GM19193 (cell line): Measurements from ENCODE around the gene SLC19A1.

ENCODE experiments used
- POLR2A ChIP-seq: IDR thresholded peaks from 4 replicates; pipeline ENCODE4 v1.6.1; 2011; ENCODE audit not compliant: insufficient read depth, insufficient read length; ENCODE audit errors: extremely low read depth

The SLC19A1 gene

DNA sequence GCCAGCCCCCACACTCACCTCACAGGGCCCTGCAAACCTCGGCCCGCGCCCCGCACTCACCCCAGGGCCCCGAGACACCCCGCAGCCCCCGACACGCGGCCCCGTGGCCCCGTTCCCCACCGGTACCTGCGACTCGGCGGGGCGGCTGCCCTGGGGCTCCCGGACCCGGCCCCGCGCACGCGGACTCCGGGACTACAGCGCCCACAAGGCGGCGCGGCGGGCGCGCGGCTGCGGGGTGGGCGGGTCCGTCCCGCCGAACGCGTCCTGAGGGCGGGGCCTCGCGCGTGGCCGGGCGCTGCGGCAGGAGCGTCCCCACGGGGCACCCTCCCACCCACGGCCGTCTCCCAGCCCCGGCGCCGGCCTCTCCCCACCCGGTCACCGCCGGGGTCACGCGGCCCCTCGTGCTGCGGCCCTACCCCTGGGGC is at the start of gene SLC19A1:
Gene SLC19A1, minus strand, starts transcription at position 199 of the 425 bp plus-strand sequence. CDS start 4,481 bp downstream, outside the sequence.
- peak; percentile 41 for TF ChIP-seq POLR2A

DNA sequence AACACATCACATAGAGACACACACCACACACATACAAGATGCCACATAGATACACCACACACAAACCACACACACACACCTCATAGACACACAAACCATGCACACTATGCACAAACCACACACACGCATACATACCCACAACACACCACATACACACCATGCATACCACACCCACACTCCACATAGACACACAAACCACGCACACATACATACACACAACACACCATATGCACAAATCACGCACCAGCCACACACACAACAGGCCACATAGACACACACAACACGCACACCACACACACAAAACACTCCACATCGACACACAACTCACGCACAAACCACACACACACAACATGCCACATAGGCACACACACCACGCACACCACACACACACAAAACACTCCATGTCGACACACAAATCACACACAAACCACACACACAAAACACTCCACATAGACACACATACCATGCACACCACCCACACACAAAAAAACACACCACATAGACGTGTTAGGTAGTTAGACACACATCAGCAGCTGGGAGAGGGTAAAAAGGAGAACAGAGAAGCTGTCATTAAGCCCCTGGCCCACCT is 49.5 kb upstream of the SLC19A1 start:
- no peak for TF ChIP-seq POLR2A

DNA sequence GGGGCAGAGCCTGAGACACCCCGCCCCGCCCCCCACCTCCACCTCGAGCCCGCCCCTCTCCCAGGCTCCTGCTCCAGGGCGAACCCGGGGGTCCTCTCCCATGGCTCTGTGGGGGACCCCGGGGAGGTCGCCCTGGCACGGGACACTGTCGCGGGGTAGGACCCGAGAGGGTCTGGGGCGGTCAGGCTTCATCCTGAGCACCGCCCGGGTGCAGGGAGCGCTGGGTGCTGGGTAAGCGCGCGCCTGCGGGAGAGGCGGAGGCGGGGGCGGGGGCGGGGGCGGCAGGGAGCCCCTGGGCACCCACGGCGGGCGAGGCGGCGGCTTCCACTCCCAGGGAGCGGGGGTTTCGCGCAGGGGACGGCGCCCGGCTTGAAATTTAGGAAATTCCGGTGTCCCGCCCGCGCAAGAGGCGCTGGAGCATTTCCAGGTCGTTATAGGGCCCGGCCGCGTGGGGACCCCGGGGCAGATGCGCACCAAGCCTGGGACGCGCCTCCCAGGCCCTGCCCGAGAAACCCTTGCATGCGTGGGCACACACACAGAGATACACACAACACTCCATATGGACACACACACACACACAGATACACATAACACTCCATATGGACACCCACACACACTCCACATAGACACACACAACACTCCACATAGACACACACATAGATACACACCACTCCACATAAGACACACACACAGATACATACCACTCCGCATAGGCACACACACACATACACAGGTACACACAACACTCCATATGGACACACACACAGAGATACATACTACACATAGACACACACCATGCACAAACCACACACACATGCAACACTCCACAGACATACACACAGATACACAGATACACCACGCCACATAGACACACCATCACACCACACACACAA is 48.7 kb upstream of the SLC19A1 start:
- TF ChIP-seq POLR2A: no peak

DNA sequence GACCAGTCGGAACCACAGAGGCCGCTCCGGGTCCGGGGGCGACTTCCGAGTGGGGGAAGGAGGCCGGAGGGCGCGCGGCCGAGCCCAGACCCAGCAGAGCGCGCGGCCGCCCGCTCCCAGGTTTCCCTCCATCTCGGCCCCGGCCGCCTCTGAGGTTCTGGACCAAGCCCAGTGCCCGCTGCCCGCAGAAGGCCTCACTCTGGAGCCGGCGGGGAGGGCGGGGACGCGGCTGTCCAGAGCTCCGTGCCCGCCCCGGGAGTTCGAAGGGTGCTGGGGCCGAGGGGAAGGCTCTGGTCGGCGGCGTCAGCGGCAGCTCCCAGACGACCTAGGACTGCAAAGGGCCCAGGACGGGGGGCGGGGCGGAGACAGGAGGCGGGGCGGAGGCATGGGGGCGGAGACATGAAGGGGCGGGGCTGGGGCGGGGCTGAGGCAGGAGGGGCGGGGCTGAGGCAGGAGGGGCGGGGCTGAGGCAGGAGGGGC is 48.0 kb upstream of the SLC19A1 start:
- no peak for TF ChIP-seq POLR2A

DNA sequence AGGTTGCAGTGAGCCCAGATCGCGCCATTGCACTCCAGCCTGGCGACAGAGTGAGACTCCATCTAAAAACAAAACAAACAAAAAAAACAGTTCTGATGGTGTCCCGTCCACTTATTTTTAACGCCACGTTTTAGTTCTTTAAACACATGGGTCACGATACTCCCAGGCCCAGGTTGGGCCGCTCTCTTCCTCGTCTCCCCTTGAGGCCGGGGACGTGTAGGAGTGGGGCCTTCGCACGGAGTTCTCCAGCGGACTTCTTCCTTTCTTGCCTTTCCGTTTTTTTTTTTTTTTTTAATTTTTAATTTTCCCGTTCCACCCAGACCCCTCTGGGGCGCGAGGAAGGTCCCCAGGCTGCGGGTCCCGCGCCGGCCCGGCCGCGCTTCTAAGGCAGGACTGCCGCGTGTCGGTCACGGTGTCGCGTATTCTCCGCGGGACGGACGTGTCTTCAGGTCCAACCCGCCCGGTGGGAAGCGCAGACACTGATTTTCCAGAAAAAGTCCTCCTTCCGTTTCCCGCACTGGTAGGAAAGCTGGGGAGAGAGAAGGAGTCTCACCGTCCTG is 47.5 kb upstream of the SLC19A1 start:
- no peak for TF ChIP-seq POLR2A

DNA sequence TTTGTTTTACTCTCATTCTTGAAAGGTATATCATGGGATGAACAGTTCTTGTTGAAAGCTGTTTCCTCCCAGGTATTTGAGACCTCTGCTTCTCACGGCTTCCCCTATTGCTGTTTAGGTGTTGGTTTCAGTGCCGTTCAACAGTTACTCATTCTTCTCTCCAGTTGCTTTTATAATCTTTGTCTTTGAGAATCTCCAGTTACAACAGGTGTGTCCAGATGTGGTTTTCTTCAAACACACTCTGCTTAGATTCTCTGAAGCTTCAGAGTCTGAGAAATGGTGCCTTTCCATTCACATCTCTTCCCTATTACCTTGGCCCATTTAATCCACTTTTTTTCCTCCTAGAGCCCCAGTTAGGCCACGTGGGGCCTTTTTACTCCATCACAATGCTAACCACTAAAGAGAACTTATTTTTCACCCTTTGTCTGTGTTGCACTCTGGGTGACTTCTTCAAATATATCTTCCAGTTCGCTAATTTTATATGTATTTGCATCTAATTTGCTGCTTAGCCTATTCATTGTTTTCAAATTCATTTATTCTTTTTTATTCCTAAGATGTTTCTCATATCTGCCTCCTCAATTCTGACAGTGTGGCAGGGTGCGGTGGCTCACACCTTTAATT is 46.7 kb upstream of the SLC19A1 start:
- TF ChIP-seq POLR2A: no peak

DNA sequence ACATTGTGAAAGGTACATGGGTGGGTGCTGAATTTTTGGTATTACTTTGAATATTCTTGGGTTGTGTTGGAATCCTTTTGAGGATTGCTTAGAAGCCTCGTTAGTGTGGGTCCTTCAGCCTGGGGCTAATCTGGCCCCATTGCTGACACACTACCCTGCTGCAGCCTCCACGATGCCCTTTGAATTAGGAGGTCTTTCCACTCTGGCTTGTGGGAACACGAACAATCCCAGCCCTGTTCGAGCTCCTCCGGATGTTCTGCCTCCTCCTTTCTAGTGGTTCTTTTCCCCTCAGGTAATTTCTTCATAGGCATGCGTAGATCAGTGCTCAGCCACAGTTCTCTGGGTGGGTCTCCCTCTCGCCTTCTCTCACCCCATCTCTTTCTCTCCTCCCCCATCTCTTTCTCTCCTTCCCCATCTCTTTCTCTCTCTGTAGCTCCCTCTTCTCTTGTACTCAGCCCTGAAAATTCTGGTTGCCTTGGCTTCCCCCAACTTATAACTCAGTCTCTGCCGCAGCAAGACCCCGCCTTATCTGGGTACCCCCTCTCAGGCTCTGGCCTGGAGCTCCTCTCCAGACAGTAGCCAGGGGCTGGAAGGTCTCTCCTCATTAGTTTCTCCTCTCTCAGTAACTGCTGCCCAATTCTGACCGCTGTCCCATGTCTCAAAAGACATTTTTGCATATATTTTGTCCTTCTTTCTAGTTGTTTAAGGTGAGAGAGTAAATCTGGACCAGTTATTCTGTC is 46.0 kb upstream of the SLC19A1 start:
- no peak for TF ChIP-seq POLR2A

DNA sequence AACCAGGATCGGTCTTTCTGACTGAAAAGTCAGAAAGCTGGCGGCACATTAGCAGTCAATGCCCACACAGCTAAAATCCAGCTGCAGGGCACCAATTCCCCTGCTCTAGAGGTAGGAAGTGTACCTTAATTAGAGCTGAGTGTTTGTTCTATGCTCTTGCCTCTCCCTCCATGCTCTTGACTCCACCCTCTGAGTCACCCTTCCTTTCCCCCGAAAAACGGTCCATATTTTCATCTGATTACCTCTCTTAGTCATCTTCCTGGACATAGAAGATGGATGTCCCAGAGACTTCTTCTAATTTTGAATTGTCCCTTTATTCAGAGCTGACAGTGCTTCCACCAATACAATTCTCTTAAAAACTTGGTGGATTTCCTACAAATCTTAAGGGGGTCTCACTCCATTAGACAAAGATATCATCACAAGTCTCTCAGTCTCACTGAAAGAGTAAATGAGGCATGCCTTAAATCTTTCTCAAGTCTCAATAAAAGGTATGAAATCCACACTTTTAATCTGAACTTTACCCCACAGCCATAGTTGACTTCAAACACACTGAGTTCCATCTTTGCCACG is 44.1 kb upstream of the SLC19A1 start:
- no peak for TF ChIP-seq POLR2A

DNA sequence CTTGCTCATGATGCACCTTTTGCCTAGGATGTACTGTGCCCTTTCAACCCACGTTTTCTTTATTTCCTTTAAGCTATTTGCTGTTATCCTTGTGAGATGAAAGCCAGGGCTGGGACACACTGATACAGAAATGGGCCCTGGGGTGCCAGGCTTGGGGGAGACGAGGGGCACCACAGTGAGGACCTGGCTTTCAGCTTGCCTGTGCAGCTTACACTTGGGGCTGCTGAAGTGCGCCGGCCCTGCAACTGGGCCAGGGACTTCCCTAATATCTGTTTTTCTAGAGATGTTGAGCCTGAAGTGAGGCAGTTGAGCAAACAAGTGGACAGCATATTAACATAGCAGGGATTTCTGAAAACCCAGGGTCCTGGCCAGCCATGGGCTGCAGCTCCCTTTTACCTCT is 42.5 kb upstream of the SLC19A1 start:
- no peak for TF ChIP-seq POLR2A

DNA sequence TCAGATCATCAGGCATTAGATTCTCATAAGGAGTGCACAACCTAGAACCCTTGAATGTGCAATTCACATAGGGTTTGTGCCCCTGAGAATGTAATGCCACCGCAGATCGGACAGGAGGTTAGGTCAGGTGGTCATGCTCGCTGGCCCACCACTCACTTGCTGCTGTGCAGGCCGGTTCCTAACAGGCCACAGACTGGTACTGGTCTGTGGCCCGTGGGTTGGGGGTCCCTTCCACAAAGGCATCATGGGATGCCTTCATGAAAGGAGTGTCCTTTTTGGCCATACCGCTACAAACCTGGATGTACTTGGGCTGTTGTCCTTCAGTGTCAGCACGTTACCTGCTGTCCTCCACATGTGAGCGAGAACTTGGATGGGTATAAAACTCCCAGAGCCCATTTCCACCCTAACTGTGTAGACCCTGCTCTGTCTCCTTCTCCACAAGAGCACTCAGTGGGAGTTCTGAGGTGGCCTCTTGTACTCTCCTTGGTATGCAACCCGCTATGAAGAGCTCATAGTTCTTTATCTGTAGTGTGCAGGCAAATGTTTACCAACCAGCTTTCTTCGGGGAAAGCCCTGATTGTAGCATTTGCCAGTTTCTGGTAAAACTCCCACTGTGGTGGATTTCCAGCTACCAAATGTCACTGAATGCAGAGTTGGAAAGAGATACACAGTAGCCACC is 41.7 kb upstream of the SLC19A1 start:
- no peak for TF ChIP-seq POLR2A

DNA sequence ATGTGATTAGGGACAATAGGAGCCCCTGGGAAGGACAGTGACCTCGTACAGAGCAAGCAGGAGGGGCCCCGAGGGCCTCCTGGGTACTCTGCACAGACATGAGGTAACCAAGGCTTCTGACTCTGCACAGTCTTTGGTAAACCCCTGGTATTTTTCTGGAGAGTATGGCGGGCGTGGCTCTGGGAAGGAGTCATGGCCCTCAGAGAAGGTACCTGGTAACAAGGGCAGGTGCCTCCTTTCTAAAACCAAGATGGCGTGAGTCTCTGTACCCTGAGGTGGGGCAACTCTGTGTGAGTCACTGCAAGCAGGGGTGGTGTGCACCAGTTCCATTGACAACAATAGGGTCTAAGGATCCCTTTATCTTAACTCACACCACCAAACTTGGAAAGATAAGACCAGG is 39.9 kb upstream of the SLC19A1 start:
- TF ChIP-seq POLR2A: no peak

DNA sequence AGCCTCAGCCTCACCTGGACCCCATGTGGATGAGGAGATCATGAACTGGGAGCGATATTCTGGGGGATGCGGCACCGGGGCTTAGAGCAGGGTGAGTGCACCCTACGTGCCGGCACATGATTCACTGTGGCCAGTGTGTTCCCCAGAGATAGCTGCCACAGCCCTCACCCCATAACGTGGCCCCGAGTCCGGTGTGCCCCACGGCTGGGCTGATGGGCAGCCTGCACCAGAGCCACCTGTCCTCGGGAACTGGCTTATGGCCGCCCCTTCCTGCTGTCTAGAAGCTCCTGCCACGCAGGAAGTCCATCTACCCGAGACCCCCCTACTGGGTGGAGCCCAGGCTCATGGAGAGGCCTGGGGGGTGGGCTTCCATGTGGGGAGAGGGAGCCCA is 39.1 kb upstream of the SLC19A1 start:
- TF ChIP-seq POLR2A: no peak

DNA sequence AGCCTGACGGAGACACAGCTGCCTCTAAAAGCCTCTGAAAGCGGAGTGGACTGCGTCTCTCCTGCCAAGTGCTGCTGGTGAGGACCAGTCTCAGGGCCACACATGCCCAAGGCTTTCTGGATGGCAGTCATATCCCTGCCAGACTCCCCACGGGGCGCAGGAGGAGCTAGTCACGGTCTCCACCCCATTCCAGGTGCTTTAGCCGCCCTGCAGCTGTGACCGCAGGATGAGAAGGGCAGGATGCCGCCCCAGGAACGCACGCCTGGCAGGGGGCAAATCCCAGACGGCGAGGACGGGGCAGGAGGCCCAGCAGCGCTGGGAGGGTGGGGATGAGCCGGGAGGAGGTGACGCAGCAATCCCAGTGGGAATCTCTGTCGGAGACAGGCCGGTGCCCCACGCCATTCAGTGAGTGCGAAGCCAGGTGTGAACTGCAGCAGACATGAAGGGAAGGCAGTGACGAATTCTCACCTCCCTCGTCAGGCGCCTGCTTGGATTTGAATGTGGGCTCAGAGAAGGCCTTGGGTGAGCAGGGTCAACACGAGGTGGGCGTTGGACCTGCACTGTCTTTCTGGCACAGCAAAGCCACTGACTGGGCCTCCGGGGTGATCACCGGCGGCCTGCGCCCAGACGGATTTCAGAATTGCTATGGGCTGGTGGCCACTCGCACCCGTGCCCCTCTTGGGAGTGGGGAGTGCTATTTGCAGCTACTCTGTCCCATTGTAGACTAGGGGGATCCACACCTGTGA is 38.5 kb upstream of the SLC19A1 start:
- no peak for TF ChIP-seq POLR2A
